ENCODE results near the gene SAXO2. TPM values are rescaled to one million over a fixed set of nuclear protein-coding genes. Genes with fewer than 3 reads are reported as not detected.

SAXO2 gene
- polyA plus RNA-seq, 1 donor from 2014 or later = 8.6 TPM

DNA sequence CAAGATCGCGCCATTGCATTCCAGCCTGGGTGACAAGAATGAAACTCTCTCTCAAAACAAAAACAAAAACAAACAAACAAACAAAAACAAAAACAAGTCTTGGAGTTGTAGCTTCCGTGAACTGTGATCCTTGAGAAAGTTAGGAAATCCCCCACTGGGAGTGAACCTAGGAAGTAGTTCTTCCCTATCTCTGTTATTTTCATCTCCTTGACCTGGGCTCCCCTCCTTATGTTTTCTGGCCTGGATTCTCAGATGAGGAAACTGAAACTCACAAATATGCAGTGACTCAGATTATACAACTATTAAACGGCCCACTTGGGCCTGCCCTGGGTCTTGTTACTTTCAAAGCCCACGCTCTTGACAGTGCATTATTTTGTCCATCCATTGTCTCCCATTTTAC is 29.7 kb downstream of the SAXO2 start:
- Histone ChIP-seq H4K20me1 (ENCODE audit: insufficient read depth) (no peaks in the 10 kb centered on the region), H3K9me3 (ENCODE audit: low read length) (no peaks in the 10 kb centered on the region), H3K27ac (ENCODE audit: low read length) (no peak overlapping the region), H3K9ac (ENCODE audit: low read length) (no peak overlapping the region), H3K36me3 (ENCODE audit: insufficient read depth, low read length) (no peaks in the 10 kb centered on the region), H3K9me2 (ENCODE audit: insufficient read depth, low read length) (no peaks in the 10 kb centered on the region), H3K4me3 (ENCODE audit: low read length) (no peak overlapping the region), H3K4me2 (ENCODE audit: low read length) (no peak overlapping the region), H3K79me2 (replicated peaks; ENCODE audit: insufficient read depth, low read length) (no peaks in the 10 kb centered on the region), H3F3A (ENCODE audit: insufficient read depth, low read length, poor library complexity, severe bottlenecking) (no peaks in the 10 kb centered on the region), H3K27me3 (ENCODE audit: insufficient read depth, low read depth, low read length) (no peaks in the 10 kb centered on the region), H2AFZ (ENCODE audit: low read depth, low read length) (no peak overlapping the region)
- TF ChIP-seq TAF1 (IDR thresholded peaks at IDR 0.05; ENCODE audit: low read depth) (no peak), RAD21 (conservative IDR thresholded peaks at IDR 0.05) (no peak), POLR2AphosphoS5 (IDR thresholded peaks at IDR 0.05) (no peak), MXI1 (conservative IDR thresholded peaks at IDR 0.05; ENCODE audit: poor library complexity, severe bottlenecking) (no peak), EP300 (conservative IDR thresholded peaks at IDR 0.05; ENCODE audit: poor library complexity, severe bottlenecking) (no peak), EZH2 (IDR thresholded peaks at IDR 0.05; ENCODE audit: borderline replicate concordance, insufficient read depth, low read length, poor library complexity, severe bottlenecking) (no peak), SMC3 (conservative IDR thresholded peaks at IDR 0.05; ENCODE audit: poor library complexity) (no peak)
- TF ChIP-seq, protein P1, sequence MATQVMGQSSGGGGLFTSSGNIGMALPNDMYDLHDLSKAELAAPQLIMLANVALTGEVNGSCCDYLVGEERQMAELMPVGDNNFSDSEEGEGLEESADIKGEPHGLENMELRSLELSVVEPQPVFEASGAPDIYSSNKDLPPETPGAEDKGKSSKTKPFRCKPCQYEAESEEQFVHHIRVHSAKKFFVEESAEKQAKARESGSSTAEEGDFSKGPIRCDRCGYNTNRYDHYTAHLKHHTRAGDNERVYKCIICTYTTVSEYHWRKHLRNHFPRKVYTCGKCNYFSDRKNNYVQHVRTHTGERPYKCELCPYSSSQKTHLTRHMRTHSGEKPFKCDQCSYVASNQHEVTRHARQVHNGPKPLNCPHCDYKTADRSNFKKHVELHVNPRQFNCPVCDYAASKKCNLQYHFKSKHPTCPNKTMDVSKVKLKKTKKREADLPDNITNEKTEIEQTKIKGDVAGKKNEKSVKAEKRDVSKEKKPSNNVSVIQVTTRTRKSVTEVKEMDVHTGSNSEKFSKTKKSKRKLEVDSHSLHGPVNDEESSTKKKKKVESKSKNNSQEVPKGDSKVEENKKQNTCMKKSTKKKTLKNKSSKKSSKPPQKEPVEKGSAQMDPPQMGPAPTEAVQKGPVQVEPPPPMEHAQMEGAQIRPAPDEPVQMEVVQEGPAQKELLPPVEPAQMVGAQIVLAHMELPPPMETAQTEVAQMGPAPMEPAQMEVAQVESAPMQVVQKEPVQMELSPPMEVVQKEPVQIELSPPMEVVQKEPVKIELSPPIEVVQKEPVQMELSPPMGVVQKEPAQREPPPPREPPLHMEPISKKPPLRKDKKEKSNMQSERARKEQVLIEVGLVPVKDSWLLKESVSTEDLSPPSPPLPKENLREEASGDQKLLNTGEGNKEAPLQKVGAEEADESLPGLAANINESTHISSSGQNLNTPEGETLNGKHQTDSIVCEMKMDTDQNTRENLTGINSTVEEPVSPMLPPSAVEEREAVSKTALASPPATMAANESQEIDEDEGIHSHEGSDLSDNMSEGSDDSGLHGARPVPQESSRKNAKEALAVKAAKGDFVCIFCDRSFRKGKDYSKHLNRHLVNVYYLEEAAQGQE (IDR thresholded peaks at IDR 0.05; ENCODE audit: borderline replicate concordance) = no peak
- TF ChIP-seq, protein P2, sequence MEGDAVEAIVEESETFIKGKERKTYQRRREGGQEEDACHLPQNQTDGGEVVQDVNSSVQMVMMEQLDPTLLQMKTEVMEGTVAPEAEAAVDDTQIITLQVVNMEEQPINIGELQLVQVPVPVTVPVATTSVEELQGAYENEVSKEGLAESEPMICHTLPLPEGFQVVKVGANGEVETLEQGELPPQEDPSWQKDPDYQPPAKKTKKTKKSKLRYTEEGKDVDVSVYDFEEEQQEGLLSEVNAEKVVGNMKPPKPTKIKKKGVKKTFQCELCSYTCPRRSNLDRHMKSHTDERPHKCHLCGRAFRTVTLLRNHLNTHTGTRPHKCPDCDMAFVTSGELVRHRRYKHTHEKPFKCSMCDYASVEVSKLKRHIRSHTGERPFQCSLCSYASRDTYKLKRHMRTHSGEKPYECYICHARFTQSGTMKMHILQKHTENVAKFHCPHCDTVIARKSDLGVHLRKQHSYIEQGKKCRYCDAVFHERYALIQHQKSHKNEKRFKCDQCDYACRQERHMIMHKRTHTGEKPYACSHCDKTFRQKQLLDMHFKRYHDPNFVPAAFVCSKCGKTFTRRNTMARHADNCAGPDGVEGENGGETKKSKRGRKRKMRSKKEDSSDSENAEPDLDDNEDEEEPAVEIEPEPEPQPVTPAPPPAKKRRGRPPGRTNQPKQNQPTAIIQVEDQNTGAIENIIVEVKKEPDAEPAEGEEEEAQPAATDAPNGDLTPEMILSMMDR (IDR thresholded peaks at IDR 0.05; ENCODE audit: poor library complexity, severe bottlenecking) = no peak

DNA sequence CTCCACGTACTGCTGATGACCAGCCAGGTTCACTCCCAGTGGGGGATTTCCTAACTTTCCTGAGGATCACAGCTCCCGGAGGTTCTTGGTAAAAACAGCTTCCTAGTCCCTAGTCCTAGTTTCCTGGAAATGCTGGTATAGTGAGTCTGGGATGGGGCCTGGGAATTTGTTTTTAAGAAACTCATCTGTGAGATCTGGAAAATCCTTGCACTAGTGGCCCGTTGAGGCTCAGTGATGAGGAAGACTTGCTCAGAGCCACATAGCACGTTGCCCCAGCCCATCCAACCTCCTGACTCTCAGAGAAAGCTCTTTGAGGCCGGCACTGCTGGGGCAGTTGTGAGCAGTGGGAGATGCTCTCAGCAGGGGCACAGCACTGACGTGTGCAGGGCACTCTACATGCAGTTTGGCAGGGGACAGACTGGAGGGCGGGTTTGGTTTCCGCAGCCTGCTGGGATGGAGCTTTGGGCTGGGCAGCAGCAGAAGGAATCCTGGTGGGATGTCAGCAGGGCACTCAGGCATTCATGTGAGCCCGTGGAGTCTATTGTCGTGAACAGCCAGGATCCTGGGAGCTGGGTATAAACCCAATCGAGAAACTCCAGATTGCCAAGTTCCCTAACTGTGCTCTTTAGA is 31.6 kb downstream of the SAXO2 start:
- Histone ChIP-seq H2AFZ (ENCODE audit: low read depth, low read length) (no peak overlapping the region), H3K4me2 (ENCODE audit: low read length) (no peak overlapping the region), H3K4me3 (ENCODE audit: low read length) (no peak overlapping the region)

More for the DNA sequence above, 31.6 kb downstream of the SAXO2 start:
- no peaks in the 10 kb centered on the region for H3K36me3 ChIP-seq (ENCODE audit: insufficient read depth, low read length)
- no peaks in the 10 kb centered on the region for H3K9me3 ChIP-seq (ENCODE audit: low read length)
- H3K79me2 ChIP-seq (replicated peaks; ENCODE audit: insufficient read depth, low read length) = no peaks in the 10 kb centered on the region
- no peak overlapping the region for H3K9ac ChIP-seq (ENCODE audit: low read length)
- no peaks in the 10 kb centered on the region for H3F3A ChIP-seq (ENCODE audit: insufficient read depth, low read length, poor library complexity, severe bottlenecking)
- H3K27me3 ChIP-seq (ENCODE audit: insufficient read depth, low read depth, low read length) = no peaks in the 10 kb centered on the region
- TF ChIP-seq TAF1 (IDR thresholded peaks at IDR 0.05; ENCODE audit: low read depth) = no peak
- no peak for TF ChIP-seq SMC3 (conservative IDR thresholded peaks at IDR 0.05; ENCODE audit: poor library complexity)
- no peak for TF ChIP-seq EZH2 (IDR thresholded peaks at IDR 0.05; ENCODE audit: borderline replicate concordance, insufficient read depth, low read length, poor library complexity, severe bottlenecking)
- no peak for TF ChIP-seq RAD21 (conservative IDR thresholded peaks at IDR 0.05)
- TF ChIP-seq, protein P1 (IDR thresholded peaks at IDR 0.05; ENCODE audit: borderline replicate concordance) = no peak
- TF ChIP-seq POLR2AphosphoS5 (IDR thresholded peaks at IDR 0.05) = no peak
- TF ChIP-seq MXI1 (conservative IDR thresholded peaks at IDR 0.05; ENCODE audit: poor library complexity, severe bottlenecking) = no peak
- TF ChIP-seq, protein P2 (IDR thresholded peaks at IDR 0.05; ENCODE audit: poor library complexity, severe bottlenecking) = no peak
- no peak for TF ChIP-seq EP300 (conservative IDR thresholded peaks at IDR 0.05; ENCODE audit: poor library complexity, severe bottlenecking)
- no peaks in the 10 kb centered on the region for H3K9me2 ChIP-seq (ENCODE audit: insufficient read depth, low read length)
- no peaks in the 10 kb centered on the region for H4K20me1 ChIP-seq (ENCODE audit: insufficient read depth)
- no peak overlapping the region for H3K27ac ChIP-seq (ENCODE audit: low read length)

Data from neural cell (in vitro differentiated cells).